COLO829 (cell line): ENCODE results near the gene PSTPIP1.

Experiments used
- DNase-seq: peaks from one replicate; pipeline ENCODE4 v3.0.0; 2012; ENCODE audit warnings: low spot score

PSTPIP1 gene

DNA sequence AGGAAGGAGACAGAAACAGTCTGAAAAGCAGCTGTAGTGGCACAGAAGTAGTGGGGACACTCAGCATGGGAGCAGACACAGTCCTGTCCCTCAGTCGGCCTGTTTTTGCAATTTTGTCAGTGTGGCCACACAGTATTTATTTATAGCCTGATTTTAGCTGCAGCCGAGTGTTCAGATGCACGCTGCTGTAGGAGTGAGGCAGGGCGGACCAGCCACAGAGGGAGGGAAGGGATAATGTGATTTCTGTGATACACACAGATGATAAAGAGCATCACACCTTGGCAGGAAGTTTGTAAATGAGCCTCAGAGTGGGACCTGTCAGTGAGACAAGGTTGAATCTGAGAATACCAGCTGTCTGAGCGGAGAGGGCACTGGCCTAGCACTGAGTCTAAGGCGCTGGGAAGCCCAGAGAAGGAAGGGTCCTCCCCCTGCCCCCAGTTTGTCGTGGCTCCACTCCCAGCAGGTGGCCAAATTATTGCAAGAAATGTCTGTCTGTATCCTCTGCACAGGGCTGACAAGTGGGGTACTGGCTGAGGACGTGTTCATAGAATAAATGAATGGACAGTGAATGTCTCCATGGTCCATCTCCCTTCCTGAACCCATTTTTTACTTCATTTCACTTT, 3.8 kb downstream of the PSTPIP1 start:
- DNase-seq: no peak

DNA sequence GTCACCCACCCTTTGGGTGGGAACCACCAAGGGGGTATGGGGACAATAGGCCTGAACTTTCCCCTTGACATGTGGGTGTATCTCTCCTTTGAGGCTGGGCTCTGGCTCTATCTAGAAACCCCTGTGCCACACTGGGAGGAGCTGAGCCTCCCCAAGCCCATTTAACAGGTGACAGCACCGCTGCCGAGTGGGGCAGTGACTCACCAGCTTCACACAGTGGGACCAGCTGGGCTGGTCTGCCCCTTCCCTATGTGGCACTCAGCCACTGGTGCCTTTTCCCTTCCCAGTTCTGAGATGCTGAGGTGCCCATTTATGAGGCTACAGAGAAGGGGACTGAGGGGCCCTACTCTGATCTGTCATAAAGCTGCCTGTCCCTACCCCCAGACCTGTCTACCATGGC, 5.1 kb downstream of the PSTPIP1 start:
- no peak for DNase-seq

DNA sequence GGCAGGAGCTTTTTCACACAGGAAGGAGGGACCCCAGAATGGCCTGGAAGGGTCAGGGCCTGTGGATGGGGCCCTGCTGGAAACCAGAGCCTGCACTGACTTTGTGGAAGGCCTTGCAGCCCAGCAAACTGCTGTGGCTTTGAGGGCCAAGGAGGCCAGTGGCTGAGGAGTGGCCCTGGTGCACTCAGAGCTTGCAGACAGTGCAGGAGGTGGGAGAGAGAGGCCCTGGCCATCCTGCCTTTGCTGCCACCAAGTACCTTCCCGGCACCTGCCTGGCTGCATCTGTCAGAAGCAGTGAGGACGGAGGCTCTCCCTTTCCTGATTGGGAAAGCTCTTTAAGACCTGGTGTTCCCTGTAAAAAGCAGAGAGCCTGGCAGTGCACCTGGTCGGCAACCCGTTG, 6.4 kb downstream of the PSTPIP1 start:
- DNase-seq: no peak

DNA sequence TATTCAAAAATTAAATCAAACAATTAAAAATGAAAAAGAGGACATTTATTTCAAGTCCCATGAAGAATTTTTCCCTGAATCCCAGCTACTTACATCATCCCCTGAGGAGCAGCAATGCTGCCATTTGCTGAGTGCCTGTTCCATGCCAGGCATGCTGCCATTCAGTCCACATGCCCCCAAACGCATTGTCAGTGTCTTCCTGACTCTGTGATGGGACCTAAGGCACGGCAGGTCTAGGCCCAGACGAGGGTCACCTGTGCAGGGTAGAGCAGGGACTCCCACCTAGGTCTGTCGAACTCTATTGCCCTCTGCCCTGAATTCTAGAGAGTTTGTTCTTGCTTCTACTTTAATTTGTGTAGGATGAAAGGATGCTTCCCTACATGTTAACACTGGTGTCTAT, 7.0 kb downstream of the PSTPIP1 start:
- no peak for DNase-seq

DNA sequence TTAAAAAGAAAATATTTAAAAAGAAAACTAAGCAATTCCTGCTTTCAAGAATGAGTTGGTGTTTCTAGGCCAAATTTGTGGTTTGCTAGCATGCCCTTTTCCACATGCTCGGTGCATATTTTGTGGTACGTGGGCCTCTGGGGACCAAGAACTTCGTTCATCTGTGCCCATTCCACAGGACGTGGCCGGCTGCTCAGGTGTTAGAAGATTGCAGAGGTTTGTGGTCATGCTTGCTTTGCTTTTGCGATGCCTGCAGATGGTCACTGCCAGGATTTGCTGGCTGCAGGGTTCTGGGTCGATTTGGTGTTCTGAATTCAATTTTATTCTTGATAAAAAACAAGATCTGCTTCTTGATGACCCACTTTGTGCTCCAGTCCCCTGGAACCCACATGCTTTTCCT, 7.5 kb downstream of the PSTPIP1 start:
- no peak for DNase-seq

DNA sequence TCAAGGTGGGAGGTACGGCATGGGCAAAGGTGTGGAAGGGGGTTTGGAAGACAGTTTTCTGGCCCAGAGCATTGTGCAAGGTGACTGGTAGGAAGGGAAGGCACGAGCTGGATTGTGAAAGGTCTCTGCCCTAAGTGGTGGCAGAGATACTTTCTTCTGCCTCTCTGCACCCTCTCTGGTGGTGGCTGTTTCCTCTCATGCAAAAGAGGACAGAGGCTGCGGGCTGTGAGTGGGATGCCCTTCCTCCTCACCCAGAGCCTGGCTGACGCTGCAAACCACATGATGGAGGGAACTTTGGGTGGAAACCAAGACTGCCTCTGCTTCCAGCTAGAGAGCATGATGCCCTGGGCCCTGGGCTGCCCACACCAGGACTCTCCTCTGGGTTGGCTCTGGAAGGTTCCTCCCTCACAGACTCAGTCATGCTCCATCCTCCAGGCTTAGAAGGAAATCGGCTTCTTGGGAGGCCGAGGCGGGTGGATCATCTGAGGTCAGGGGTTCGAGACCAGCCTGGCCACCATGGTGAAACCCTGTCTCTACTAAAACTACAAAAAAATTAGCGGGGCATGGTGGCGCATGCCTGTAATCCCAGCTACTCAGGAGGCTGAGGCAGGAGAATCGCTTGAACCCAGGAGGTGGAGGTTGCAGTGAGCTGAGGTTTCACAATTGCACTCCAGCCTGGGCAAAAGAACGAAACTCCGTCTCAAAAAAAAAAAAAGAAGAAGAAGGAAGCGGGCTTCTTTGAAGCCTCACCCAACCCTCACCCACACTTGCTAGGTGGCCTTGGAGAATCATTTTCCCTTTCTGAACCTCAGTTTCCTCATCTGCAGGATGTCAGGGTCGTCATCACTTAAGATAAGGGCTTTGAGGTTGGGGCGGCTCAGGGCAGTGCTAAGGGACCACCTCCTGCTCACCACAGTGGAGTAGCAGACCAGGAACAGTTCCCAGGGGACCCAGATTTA, 8.3 kb downstream of the PSTPIP1 start:
- DNase-seq: no peak

DNA sequence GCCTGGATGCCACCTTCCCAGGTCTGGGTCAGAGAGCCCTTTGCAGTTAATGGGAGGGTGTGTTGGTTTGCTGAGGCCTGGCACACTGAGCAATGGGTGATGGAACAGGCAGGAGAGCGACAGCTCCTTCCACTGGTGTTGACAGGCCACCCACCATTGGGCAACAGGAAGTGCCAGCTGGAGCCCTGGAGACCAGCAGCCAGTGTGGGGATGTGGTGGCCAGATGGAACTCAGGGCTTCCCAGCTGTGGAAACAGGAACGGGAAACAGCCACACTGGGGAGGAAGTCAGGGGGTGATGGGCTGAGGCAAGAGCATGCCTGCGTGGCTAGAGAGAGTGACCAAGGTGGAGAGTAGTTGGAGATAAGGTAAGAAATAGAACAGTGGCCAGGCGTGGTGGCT, 9.3 kb downstream of the PSTPIP1 start:
- no peak for DNase-seq

DNA sequence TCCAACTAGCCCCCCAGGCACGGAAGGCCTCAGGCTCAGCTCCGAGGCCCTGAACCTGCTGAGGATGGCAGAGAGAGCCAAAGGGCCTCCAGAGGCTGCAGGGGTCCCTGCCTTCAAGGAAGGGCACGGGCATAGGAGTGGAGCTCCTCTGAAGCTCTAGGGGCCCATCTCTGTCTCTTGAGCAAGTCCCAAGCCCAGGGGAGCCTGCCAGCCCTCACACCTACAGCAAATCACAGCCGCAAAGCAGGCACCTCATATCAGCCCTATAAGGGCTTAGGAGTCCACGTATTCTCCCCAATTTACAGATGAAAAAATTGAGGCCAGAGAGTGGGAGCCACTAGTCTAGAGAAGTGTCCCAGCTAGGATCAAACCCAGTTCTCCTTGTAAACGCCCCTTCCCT, 14.2 kb downstream of the PSTPIP1 start:
- no peak for DNase-seq

DNA sequence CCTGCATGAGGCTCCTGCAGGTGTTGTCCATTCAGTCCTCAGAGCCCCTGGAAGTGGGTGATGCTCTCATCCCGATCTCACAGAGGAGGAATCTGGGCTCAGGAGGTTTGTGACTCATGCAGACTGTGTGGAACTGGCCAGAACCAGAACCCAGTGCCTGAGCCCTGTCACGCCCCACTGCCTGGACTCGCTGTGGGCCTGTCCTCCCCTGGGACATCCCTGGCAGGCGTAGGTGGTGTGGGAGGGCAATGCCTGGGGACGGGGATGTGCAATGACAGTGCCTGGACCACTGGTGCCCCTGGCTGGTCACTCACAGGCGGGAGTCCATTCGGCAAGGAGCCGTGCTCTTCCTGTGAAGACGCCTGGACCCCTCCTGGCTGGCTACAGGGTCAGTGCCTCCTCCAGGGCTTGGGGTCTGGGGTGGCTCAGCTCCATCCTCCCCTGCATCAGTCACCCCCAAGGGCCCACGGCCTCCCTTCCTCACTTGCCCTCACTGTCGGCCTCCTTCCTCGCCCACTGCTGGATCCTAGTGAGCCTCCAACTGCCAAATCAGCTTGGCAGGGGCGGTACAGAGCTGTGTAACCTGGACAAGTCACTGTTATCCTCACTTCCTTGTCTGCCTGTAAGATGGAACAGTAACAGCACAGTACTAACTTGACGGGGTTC, 14.9 kb downstream of the PSTPIP1 start:
- DNase-seq: no peak

DNA sequence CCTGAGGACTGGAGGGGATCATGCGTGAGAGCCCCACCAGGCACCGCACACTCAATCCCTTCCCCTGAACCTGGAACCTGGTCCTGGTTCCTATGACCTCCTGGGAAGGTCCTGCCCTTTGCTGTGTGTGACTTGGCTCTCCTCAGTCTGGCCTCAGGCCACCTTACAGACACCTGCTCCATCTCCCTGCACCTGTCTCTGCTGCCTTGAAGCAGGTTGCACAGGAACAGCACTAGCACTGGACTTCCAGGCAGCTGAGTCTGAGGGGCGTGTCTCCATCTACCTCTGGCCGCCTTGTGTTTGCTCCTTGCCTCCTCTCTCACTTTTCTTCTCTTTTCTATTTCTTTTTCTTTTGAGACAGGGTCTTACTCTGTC, 15.4 kb downstream of the PSTPIP1 start:
- DNase-seq: no peak

DNA sequence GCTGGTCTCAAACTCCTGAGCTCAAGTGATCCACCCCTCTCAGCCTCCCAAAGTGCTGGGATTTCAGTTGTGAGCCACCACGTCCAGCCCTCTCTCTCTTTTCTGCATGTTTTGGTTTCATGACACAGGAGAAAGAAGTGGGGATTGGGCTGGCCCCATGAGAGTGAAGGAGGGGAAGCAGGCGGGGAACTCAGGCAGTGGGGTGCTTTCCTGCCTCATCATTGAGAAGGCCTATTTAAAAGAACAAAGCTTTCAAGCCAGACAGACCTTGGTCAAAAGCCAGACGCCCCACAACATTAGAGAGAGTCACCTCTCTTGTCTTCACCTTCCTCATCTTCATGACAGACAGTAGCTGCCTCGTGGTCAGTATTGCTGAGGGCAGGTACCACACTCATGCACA, 15.9 kb downstream of the PSTPIP1 start:
- no peak for DNase-seq

DNA sequence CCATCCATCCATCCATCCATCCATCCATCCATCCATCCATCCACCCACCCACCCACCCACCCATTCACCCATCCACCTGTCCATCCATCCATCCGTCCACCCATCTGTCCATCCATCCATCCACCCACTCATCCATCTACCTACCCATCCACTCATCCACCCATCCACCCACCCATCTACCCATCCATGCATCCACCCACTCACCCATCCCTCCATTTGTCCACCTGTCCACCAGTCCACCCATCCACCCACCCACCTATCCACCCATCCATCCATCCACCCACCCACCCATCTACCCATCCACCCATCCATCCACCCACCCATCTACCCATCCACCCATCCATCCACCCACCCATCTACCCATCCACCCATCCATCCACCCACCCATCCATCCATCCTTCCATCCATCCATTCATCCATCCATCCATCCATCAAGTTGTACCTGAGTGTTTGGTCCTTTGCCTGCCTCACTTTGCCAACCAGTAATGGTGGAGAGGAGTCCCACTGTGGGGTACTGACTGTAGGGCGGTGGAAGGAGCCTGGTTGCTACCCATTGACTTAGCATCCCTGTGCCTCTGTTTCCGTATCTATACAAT, 17.3 kb downstream of the PSTPIP1 start:
- no peak for DNase-seq

DNA sequence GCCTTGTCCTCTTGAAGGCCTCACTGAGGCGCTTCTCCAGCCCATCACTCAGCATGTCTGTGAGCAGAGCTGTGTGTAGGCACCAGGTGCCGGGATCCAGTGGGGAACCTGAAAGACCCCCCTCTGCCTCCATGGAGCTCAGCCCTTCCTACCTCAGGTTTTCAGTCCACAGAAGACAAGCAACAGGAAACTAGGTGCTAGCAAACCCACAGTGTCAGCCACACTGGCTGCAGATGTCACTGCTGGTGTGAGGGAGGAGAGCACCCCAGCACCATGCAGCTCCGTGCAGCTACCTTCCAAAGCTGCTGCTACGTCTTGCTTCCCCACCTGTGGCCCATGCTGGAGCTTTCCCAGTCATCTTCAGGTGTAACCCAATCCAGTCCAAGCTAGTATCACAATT, 17.9 kb downstream of the PSTPIP1 start:
- no peak for DNase-seq

DNA sequence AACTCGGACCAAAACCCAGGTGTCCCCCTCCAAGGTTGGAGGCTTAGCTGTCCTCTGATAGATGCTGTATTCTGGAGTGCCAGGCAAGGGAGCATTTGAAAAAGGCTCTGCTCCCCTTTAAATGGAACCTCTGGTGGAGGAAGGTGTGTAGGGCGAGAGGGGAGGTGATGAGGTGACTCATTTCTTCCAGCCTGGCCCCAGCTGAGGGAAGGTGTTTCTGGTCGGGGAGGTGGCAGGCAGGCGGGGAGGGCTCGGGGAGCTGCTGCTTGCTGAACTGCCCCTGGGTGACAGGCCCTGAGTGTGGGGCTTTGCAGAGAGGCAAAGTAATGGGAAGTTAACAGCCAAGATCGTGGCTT, 18.8 kb downstream of the PSTPIP1 start:
- no peak for DNase-seq

DNA sequence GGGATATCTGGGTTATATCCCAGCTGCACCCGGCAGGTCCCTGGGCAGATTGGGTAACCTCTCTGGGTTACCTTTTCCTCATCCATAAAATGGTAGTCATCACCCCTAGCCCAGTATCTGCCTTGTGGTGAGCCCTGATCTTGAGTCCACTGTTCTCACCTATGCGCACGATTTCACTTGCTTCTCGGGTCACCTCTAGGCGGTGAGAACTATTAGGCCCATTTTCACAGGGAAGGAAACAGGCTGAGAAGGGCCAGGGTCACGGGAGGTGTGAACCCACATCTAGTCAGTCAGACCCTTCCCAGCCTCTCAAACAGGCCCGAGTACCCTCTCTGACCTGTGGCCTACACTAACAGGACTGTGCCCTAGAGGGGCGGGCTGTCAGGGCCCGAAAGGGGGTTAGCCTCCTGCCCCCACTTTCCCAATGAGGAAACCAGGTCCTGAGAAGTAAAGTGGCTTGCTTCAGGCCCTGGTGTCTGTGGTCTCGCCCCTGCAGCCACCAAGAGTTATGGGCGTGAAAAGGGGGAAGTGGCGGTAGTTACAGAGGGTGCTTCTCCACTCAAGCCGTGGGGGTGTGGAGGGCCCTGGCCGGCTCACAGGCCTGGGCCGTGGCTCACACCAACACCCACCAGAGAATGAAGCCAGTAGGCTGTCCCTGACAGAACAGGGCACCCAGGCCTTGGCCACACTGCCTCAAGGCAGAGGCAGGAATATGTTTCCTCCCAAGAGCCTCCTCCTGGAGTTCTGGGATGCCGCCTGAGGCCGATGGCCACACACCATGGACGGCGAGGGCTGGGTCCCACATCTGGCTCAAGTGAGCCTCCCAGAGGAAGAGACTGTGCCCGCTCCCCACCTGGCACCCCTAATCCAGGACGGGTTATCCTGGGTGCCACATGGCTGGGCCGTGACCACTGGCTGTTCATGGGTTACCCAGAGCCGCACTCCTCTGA, 19.5 kb downstream of the PSTPIP1 start:
- DNase-seq: no peak

DNA sequence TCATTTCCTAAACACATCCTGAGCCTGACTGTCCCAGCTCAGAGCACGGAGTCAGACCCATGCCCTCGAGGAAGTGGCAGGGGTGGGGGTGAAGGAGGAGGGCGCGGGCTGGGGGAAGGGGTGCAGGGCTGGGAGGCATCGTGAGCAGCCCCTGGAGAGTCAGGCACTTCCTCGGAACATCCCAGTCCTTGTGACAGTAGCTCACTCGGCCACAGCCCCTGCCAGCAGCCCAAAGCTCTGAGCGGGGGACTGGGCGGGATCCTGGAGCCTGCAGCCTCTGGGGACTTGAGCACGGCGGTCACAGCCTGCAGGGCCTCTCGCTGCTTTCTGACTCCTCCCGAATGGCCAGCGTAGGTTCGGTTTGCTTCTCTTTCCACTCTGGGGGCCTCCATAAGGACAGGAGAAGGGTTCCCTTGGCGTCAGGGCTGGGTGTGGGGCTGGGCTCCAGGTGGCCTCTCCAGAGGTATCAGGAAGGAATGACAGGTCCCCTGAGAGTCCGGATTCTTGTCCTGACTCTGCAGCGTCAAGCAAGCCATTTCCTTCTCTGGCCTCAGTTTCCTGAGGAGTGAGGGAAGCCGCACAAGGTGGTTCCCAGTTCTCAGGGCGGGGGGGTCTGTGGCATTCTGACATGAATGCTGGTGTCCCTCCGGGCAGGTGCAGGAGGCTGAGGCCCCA, 20.9 kb downstream of the PSTPIP1 start:
- no peak for DNase-seq

DNA sequence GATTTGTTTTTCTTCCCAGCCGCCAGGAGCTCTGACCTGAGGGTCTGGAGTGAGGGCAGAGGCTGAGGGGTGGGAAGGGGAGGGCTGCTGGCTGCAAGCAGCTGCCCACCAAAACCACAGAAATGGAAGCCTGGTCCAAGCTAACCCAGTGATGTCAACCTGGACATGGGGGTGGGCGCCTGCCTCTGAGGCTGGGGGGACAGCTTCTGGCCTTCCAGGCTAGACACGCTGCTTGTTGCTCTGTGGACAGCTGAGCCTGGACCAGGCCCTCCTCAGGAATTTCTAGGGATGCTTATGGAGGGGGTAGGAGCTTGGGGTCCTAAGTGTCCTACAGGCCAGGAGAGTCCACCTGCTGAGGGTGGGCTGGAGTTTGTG, 21.4 kb downstream of the PSTPIP1 start:
- DNase-seq: no peak

DNA sequence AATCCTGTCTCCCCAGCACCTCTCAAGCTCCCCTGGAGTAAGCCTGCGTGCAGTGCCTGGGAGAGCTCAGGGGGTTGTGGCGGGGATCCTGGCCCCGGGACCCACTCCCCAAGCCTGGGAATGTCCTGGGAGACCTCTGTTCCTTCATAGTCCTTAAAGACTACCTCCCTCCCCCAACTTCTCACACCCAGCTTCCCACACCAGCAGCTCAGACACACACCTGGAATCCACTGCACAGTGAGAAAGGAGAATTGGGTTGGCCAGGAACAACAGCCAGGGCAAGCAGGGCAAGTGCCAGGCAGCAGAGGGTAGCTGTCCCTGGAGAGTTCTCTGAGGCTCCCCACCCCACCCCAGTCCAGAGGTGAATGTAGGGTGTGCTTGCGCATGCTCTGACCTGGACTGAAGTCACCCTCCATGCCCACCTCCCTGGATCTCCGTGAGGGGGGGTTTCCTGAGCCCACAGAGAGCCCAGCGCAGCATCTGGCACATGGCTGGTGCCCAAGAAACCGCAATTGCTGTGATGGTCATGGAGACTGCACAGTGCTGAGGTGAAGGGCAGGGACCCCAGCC, 22.2 kb downstream of the PSTPIP1 start:
- no peak for DNase-seq

DNA sequence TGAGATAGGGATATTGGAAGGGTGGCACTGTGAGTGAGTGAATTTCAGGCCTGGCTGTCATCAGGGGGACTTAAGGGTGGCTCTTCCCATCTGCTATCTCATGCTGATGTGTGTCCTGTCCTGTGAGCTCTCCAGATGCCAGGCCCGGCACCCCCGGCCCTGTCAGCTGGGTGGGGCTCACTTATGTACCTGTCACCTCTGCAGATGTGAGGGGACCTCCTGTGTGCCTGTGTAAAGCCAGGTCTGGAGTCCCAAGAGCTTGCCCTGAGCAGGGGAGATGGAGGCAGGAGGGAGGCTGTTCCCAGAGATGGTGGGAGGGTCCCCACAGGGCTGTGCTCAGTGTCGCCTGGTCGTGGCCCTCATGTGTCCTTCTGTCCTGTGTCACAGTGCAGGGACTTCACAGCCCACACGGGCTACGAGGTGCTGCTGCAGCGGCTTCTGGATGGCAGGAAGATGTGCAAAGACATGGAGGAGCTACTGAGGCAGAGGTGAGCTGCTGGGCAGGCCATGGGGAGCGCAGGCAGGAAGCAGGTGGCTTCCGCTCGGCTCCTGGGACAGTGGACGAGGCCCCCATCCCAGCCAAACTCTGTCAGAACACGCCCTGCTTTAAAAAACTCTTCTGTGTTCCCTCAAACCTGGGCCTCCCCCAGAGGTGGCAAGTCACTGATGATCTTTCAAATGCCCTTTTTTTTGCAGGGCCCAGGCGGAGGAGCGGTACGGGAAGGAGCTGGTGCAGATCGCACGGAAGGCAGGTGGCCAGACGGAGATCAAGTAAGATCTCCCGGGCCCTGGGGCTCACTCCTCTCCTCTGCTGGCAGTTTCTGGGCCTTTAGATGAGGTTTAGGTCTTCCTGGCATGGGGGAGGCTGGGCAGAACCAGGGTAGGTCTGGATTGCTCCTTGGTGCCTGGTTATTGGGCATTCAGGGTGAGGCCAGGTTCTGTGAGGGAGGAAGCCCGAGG, 23.1 kb downstream of the PSTPIP1 start:
- no peak for DNase-seq
